Measurements from ENCODE around the gene WDFY1.
"Not testable (repeated sequence)": the region's sequence is repeated elsewhere in the genome, so short reads cannot be mapped to it uniquely, and the experiment has no call there.

Gene WDFY1

DNA sequence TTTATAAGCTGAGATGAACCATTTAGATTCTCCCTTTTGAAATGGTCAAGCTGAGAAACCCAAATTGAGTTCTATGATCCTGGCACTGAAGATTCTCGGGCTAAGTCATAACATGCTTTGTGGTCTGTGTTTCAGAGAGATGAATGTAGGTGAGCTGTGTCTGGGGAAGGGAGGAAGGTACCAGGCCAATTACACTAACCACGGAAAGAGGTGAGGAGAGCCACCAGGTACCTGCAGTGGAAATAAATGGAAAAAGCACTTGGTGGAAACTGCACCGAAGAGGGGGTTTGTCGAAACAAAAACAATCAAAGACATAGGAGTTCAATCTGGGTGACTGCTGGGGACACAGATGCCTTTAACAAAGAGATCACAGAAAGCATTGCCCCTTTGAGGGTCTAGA is 11.2 kb upstream of the WDFY1 start:
- DNase-seq, result no peak

- no peak for DNase-seq
These were observed 9.3 kb upstream of the WDFY1 start for GRCh38 chr2:223954401-223954800.

GRCh38 chr2:223952280-223952968 is 7.3 kb upstream of the WDFY1 start:
- no peak for DNase-seq

DNA sequence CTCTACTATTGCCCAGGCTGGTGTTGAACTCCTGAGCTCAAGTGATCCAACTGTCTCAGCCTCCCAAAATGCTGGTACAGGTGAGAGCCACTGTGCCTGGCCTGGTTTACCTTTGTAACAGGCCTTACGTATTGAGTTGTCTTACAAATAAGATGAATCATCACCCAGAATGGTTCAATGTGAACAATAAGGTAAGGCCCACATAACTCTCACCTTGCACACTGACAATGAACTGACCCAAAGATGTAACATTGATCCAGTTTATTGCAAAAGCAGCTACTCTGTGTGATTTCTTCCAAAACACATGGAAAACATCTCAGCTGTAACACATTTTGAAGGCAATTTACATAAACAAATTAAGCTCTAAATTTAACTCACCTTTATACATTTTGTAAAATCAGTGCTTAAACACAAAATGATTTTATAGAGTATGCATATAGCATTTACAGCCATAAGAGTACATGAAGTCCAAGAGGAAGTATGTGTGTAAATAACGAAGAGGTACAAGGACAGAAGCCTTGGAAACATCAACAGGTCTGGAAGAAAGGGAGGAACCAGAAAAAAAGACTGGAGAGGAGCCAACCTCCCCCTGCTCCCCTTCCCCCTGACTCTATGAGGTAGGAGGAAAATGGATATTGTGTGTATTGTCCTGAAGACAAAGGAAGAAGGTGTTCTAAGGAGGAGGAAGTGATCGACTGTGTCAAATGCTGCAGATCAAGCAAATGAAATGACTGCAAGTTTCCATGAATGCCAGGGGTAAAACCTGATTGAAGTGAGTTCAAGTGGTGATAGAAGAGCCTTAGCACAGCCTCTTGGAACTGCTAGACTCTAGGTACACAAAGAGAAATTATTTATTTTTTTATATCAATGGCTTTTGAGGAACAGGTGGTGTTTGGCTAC is 5.6 kb upstream of the WDFY1 start:
- no peak for DNase-seq

GRCh38 chr2:223949241-223949840 is 4.2 kb upstream of the WDFY1 start:
- no peak for DNase-seq

- no peak for DNase-seq
These were observed 2.6 kb upstream of the WDFY1 start for GRCh38 chr2:223947711-223948205.

DNA sequence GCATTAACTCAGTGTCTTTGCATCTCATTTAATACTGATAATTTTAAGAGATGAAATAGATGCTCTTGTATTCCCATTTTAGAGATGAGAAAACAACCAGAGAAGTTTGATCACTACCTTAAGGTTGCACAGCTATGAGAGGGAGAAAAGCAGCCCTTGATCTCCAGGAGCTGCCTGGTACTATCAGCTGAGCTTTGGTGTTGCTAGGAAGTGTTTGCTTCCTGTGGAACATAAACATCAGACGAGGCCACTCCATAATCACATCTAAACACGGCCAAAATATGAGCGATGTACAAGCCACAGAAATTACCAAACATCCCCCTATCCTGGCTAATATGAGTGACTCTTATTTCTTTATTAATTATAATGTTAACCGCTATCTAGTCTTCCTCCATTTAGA is 620 bp upstream of the WDFY1 start:
- DNase-seq, result no peak

DNA sequence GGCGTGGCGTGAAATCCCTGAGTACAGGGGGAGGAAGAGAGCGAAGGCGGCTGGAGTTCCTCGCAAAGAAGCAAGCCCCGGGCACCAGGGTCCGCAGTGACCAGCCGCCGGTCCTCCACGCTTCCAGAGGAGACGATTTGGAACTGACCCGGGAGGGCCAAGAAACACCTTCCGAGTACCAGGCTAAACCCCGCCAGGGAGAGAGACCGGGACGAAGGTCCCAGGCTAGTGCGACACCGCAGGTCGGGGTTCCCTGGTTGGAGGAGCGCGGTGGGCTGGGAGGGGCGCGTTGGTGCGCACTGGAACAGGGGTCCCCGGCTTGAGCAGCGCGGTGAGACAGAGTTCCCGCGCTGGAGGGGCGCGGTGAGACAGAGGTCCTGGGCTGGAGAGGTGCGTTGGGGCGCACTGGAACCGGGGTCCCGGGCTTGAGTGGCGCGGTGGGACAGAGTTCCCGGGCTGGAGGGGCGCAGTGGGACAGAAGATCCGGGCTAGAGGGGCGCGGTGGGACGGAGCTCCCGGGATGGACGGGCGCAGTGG is 901 bp downstream of the WDFY1 start:
- DNase-seq, result peak; percentile 22

GRCh38 chr2:223943561-223944008 is 1.6 kb downstream of the WDFY1 start:
- no peak for DNase-seq

DNA sequence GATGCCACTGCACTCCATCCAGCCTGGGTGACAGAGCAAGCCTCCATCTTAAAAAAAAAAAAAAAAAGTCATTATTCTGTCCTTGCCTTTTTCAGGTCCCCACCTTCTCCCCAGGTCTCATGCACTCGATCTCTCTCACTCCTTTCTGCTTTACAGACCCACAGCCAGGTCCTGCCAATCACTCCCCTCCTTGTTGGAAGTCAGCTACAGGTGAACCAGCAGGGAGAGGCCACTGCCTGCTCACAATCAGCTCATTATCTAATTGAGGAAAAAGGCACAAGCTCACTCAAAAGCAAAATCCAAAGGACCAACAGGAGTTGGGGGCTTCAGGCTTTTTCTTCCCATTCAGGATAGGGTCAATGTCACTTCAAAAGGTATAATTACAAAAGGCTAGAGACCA is 2.0 kb downstream of the WDFY1 start:
- no peak for DNase-seq

DNA sequence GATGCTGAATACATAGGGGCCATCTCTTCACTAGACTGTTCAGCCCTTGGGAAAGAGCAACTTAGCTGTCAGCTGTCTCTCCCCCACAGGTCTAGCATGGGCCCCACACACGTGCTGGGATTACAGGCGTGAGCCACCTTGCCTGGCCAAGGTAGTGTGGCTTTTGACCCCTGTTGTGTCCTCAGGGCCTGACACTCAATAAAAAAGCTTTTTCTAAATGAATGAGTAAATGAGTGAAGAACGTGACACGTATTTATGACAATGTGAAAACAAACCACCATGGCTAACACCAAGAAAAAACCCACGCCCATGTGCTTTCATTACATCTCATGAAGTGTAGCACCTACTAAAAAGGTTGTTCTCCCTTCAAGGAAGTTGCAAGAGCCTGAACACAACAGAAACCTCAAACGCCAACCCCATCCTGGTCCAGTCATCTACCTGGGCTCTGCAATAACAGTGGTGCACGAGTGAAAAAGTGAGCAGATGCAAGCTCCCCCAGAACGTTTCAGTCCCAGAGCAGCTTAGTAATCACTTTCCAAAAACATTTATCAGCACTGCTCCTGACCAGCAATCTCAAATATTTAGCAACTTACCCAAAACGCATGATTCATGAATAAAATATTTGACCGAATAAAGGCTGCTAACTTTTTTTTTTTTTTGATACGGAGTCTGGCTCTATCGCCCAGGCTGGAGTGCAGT is 3.4 kb downstream of the WDFY1 start:
- DNase-seq, result peak; percentile 61

GRCh38 chr2:223939438-223939837 is 5.7 kb downstream of the WDFY1 start:
- DNase-seq, result not testable (repeated sequence)

DNA sequence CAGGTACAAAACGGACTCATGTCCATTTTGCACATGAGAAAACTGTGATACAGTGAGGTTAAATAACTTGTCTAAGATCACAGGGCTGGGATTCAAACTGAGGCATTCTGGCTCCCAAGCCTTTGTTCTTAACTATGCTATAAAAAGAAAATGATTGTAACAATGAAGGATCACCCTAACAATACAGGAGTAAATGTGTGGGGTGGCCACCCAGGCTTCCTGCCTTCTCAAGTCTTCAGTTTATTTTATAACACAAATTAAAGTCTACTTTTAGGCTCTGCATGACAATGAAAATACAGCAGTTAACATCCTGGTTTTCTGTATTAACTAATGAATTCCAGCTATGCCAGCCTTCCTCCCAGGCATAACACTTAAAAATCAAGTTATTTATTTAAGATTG is 7.6 kb downstream of the WDFY1 start:
- no peak for DNase-seq

- DNase-seq, result no peak
These were observed 8.2 kb downstream of the WDFY1 start for GRCh38 chr2:223936862-223937326.

DNA sequence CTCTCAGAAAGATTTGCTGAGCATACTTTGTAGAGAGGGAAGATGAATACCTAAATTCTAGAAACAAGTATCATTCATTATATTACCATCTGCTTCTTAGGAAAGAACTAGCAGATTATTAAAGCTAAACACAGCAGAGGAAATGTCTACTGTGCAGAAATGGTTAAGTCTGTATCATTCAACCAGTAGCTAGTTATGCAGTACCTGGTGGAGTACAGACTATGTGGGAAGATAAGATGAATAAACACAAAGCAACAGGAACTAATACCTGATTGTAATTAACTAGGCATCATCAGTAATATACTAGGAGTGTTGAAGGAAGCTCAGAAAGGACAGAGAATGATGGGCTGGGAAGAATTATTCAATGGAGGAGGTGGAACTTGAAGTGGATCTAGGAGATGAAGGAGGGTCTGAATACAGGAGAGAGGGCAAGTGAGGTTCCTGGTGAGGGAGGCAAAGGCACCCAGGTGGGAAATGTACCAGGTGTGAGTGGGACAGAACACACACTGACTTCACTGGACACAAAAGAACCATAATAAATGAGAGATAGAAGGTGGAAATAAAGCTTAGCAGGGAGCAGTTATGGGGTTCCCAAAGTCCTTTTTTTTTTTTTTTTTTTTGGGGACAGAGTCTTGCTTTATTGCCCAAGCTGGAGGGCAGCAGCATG is 9.5 kb downstream of the WDFY1 start:
- no peak for DNase-seq

DNA sequence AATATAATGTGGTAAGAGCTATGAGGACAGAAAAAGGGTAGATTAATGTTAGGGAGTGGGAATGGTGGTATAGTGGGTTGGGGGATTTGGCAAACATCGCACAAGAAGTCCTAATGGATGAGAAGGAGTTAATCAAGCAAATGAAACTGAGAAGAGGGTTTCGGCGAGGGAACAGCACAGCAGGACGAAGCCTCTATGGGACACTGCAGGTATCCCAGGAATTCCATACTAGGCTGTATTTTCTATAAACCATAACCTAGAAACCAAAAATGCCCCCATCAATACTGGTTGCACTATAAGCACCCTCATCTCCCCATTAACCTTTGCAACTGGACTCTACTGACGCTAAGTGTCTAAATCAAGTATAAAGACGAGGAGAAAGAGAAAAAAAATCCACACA is 10.3 kb downstream of the WDFY1 start:
- no peak for DNase-seq

- no peak for DNase-seq
These were observed 12.0 kb downstream of the WDFY1 start for GRCh38 chr2:223932816-223933800.

GRCh38 chr2:223930103-223930976 is 14.8 kb downstream of the WDFY1 start:
- DNase-seq, result no peak

DNA sequence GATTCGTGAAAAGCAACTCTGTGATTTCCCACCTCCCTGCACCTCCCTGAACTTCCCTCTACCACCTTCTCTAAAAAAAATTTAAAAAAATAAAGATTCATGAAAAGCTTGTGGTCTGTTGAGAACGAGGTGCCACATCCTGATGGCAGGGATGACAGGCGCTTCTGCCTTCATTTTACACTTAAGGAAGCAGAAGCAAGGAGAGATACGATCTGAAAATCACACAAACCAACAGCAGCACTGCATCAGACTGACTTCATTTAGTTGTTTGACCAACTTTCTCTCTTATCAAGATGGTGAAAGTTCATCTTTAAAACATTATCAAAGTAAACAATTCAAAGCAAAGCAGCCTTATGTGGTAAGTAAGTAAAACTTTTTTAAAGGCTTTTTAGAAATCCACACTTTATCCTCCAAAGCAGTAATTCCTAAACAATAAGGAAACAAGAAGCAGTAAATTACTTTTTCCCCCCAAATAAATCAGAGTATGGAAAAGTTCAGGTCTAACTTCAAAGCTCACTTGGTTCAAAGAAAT is 15.5 kb downstream of the WDFY1 start:
- no peak for DNase-seq

All from stimulated activated CD4-positive, alpha-beta T cell treated with anti-CD3 and anti-CD28 coated beads, Interleukin-12 subunit alpha, Interleukin-12 subunit beta, amount 100 ng/mL, for 4 hours (primary cell).